ENCODE measurements around the gene UHRF1.

GRCh38 chr19:4896372-4896771 lies 12.9 kb upstream of the UHRF1 start:
- TF ChIP-seq CTCF (IDR thresholded peaks at IDR 0.05) (no peak), POLR2A (IDR thresholded peaks at IDR 0.05) (no peak)

Measured in esophagus squamous epithelium (tissue), 4 donors.